Osteoblast (primary cell): ENCODE data around the gene EXOC4. TPM values are rescaled to one million over a fixed set of nuclear protein-coding genes. Genes with fewer than 3 reads are reported as not detected.

Experiments used
- DNase-seq: peaks from one replicate; pipeline ENCODE4 v3.0.0; 2011; ENCODE audit warnings: low spot score, mixed read lengths; ENCODE audit not compliant: insufficient read length; ENCODE audit errors: missing footprints
- H2AFZ ChIP-seq: 2 replicates; pipeline ENCODE4 v1.6.0; 2011; ENCODE audit warnings: mild to moderate bottlenecking, low read length
- H3K27ac ChIP-seq: 2 replicates; pipeline ENCODE4 v1.5.1; 2011; ENCODE audit warnings: mild to moderate bottlenecking, low read depth, low read length, moderate library complexity
- H3K27me3 ChIP-seq: 2 replicates; pipeline ENCODE4 v1.6.0; 2012; ENCODE audit warnings: mild to moderate bottlenecking, control low read depth, inconsistent platforms, low read length, moderate library complexity; ENCODE audit not compliant: insufficient read depth
- H3K36me3 ChIP-seq: 2 replicates; pipeline ENCODE4 v1.5.1; 2011; ENCODE audit warnings: mild to moderate bottlenecking, low read length, control low read depth, moderate library complexity; ENCODE audit not compliant: insufficient read depth
- H3K4me1 ChIP-seq: 2 replicates; pipeline ENCODE4 v1.5.1; 2011; ENCODE audit warnings: mild to moderate bottlenecking, low read length, control low read depth, moderate library complexity; ENCODE audit not compliant: insufficient read depth
- H3K4me2 ChIP-seq: 2 replicates; pipeline ENCODE4 v1.6.0; 2011; ENCODE audit warnings: mild to moderate bottlenecking, low read length; ENCODE audit not compliant: insufficient read depth
- H3K4me3 ChIP-seq: fragments of 200-600 bp; sonication (generic); 3 replicates; pipeline ENCODE4 v1.5.1; 2012; ENCODE audit warnings: mild to moderate bottlenecking, low read length, inconsistent platforms; ENCODE audit not compliant: insufficient read depth
- H3K79me2 ChIP-seq: 2 replicates; pipeline ENCODE4 v1.6.0; 2012; ENCODE audit warnings: mild to moderate bottlenecking, low read length, control low read depth, inconsistent platforms; ENCODE audit not compliant: insufficient read depth
- H3K9me3 ChIP-seq: 2 replicates; pipeline ENCODE4 v1.5.1; 2011; ENCODE audit warnings: low read depth, low read length, control low read depth
- H4K20me1 ChIP-seq: 2 replicates; pipeline ENCODE4 v1.6.0; 2012; ENCODE audit warnings: mild to moderate bottlenecking, low read length, control low read depth; ENCODE audit not compliant: insufficient read depth
- CTCF ChIP-seq: IDR thresholded peaks from 2 replicates; pipeline ENCODE4 v1.5.1; 2011; ENCODE audit warnings: mild to moderate bottlenecking, low read depth, low read length, moderate library complexity; ENCODE audit errors: extremely low read depth
- total RNA-seq: library from RNA; depleted of rRNA; stranded (reverse); fragments of >200 nt; gene quantifications from 2 replicates; pipeline ENCODE4 v1.2.3, GENCODE V29; 2012

The EXOC4 gene
- total RNA-seq, 1 donor = 134 TPM

- Histone ChIP-seq H4K20me1 (no peaks in the 10 kb centered on the region), H3K27me3 (no peaks in the 10 kb centered on the region), H2AFZ (no peak overlapping the region), H3K27ac (no peak overlapping the region), H3K4me1 (no peaks in the 10 kb centered on the region), H3K79me2 (no peaks in the 10 kb centered on the region), H3K9me3 (no peaks in the 10 kb centered on the region), H3K36me3 (no peaks in the 10 kb centered on the region), H3K4me3 (no peak overlapping the region), H3K4me2 (no peak overlapping the region)
- DNase-seq = no peak
- no peak for TF ChIP-seq CTCF
Measured at GRCh38 chr7:133804127-133804526, 551.2 kb downstream of the EXOC4 start.

- no peaks in the 10 kb centered on the region for H3K36me3 ChIP-seq
- H3K27ac ChIP-seq = no peak overlapping the region
- no peaks in the 10 kb centered on the region for H4K20me1 ChIP-seq
- no peak overlapping the region for H2AFZ ChIP-seq
- TF ChIP-seq CTCF = no peak
- H3K79me2 ChIP-seq = no peaks in the 10 kb centered on the region
- no peak overlapping the region for H3K4me3 ChIP-seq
- H3K27me3 ChIP-seq = no peaks in the 10 kb centered on the region
- no peak for DNase-seq
- no peaks in the 10 kb centered on the region for H3K9me3 ChIP-seq
- no peak overlapping the region for H3K4me2 ChIP-seq
- no peaks in the 10 kb centered on the region for H3K4me1 ChIP-seq
Measured at GRCh38 chr7:133805426-133805825, 552.5 kb downstream of the EXOC4 start.

GRCh38 chr7:133807624-133808492 is 555.0 kb downstream of the EXOC4 start:
- no peaks in the 10 kb centered on the region for H3K79me2 ChIP-seq
- no peaks in the 10 kb centered on the region for H3K4me1 ChIP-seq
- H3K27me3 ChIP-seq = no peaks in the 10 kb centered on the region
- no peak for DNase-seq
- TF ChIP-seq CTCF = no peak
- no peak overlapping the region for H3K4me2 ChIP-seq
- no peaks in the 10 kb centered on the region for H4K20me1 ChIP-seq
- H3K27ac ChIP-seq = no peak overlapping the region
- no peak overlapping the region for H2AFZ ChIP-seq
- H3K4me3 ChIP-seq = no peak overlapping the region
- H3K9me3 ChIP-seq = no peaks in the 10 kb centered on the region
- H3K36me3 ChIP-seq = no peaks in the 10 kb centered on the region

GRCh38 chr7:133808493-133808866 is 555.6 kb downstream of the EXOC4 start:
- no peak for TF ChIP-seq CTCF
- H3K36me3 ChIP-seq = no peaks in the 10 kb centered on the region
- H3K4me2 ChIP-seq = no peak overlapping the region
- H3K4me1 ChIP-seq = no peaks in the 10 kb centered on the region
- no peaks in the 10 kb centered on the region for H4K20me1 ChIP-seq
- no peak overlapping the region for H2AFZ ChIP-seq
- no peaks in the 10 kb centered on the region for H3K79me2 ChIP-seq
- H3K27me3 ChIP-seq = no peaks in the 10 kb centered on the region
- H3K4me3 ChIP-seq = no peak overlapping the region
- DNase-seq = no peak
- H3K27ac ChIP-seq = no peak overlapping the region
- H3K9me3 ChIP-seq = no peaks in the 10 kb centered on the region
